GM18867 (cell line): ENCODE results near the gene GALNT13.

Source experiments
- ATAC-seq: cut with Tn5 transposase; IDR thresholded peaks from one replicate; pipeline ENCODE4 v1.9.1; 2021; ENCODE audit warnings: mild to moderate bottlenecking, moderate library complexity; ENCODE audit not compliant: unreplicated experiment

Gene GALNT13

DNA sequence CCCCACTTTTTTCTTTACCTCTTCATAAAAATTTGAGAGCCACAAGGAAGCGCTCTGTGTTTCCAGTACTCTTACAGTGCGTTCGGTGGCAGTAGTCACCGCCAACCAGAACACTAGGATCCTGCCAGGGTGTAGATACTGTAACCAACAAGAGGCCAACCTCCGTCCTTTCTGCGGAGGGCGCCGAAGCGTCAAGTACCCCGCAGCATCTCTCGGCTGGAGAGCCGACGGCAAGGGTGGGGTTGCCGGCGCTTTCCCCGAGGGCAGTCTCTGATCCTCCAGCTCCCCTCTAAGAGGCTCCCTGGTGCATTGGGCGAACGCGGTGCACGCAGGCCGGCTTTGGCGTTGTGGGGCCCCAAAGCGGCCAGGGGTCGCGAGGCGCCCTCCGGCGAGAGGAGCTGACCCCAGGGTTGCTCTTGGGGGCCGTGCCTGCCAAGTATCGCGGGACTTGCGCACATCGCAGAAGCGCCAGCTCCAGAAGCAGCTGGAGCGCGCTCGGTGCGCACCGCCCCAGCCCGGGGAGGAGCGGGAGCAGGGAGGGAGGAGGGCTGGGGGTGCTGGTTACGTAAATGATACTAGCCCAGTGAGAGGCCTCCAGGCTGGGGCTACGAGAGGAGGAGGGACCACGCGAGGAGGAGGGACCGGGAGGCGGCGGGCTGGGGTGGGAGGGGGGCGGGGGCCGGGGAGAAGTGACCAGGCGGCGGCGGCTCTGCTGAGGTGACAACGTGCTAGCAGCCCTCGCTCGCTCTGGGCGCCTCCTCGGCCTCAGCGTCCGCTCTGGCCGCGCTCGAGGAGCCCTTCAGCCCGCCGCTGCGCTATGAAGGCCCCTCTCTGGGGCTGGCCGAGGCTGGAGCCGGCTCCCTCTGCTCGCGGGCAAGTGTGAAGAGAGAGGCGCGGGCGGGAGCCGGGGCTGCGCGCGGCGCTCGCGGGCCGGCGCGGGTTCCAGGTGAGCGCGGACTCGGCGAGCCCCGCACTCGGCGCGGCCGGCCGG, at the start of gene GALNT13:
Gene GALNT13 (plus strand): TSS at position 692 of the 991 bp plus-strand sequence.
- no peak for ATAC-seq

DNA sequence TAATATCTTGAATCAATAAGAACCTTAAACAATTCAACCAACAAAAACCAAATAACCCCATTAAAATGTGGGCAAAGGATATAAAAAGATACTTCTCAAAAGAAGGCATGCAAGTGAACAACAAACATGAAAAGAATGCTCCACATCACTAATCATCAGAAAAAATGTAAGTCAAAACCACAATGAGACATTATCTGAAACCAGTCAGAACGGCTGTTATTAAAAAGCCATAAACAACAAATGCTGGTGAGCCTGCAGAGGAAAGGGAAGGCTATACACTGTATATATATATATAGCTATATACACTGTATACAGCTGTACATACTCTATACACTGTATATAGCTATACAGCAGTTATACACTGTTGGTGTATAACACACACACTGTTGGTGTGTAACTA, 47.8 kb upstream of the GALNT13 start:
- ATAC-seq, result no peak

DNA sequence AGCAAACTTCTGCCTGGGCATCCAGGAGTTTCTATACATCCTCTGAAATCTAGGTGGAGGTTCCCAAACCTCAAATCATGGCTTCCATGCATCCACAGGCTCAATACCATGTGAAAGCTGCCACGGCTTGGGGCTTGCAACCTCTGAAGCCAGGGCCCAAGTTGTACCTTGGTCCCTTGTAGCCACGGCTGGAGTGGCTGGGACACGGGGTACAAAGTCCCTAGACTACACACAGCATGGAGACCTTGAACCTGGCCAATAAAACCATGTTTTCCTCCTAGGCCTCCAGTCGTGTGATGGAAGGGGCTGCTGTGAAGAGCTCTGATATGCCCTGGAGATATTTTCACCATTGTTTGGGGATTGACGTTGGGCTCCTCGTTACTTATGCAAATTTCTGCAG, 43.4 kb upstream of the GALNT13 start:
- no peak for ATAC-seq

DNA sequence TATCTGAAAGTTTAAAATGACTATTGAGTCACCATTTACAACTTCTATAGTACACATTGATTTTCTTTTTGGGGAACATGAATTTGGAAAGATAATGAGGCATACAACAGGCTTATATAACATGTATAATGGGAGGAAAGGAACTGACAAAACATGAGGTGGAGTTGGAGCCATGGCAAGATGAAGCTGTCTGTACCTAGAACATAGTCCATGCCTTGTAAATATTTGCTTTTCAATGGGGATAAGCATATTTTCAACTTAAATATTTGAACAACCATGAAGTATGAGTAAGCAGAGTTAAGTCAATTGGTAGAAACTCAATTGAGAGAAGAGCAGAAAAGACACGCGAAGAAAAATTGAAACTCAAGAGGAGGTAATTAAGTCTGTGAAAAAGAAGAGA, 37.1 kb upstream of the GALNT13 start:
- no peak for ATAC-seq

DNA sequence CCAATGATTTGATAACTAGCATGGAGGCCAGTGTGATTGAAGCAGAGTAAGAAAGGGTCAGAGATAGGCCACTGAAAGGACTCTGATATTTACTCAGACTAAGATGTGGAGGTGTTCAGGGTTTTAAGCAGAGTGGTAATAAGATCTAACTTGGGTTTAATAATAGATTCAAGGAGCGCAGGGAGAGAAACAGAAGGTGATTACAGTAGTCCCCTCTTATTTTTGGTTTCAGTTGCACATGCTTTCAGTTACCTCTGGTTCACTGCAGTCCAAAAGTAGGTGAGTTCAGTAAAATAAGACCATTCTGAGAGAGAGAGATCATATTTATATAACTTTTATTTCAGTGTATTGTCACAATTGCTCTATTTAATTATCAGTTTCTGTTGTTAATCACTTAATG, 13.5 kb upstream of the GALNT13 start:
- no peak for ATAC-seq

DNA sequence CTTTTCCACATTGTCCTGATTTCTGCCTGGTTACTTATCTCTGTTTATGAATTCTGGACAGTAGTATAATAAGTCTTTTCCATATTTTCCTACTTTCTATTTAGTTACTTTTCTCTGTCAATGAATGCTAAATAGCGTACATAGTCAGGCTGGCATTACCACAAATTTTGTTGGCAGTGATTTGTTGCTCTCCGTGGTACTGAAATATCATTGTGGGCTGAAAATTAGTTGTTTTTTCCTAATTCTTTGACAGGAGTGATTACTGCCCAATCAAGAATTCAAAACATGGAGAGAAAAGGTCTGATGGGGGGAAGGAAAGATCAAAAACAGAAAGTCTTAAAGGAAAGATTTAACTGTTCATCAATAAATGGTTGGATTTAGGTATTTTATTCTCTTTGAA, 7.7 kb upstream of the GALNT13 start:
- ATAC-seq, result no peak

DNA sequence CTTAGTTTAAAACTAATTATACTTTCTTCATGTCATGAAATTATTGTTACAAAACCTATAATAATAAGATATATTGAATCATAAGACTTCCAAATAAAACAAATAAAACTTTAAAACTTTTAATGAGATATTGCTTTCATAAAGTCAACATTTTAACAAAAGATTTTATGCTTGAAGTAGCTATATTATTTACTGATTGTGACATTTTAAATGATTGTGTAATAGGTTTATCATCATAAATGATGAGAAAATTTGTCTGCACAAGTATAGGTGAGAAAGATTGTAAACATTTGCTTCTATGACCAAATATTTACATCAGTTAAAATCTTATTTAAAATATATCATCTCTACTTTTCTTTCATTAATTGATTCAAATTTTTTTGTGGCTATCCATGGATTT, 5.1 kb upstream of the GALNT13 start:
- no peak for ATAC-seq

DNA sequence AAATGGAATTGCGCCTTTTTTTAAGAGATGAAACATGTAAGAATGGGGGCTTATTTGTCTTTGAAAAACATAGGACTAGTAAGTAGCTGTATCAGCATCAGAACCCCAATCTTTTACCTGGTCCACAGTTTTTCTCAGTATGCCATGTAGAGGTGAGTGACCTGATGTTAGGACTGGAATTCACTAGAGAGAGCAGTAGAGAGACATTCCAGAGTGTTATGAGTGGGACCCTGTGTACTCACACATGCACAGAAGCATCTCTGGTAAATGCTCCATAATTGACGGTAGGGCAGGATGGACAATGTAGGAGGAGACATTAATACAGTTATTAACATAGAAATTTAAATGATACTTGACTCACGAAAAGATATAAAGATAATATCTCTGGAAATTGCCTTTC, 1.4 kb upstream of the GALNT13 start:
- no peak for ATAC-seq

DNA sequence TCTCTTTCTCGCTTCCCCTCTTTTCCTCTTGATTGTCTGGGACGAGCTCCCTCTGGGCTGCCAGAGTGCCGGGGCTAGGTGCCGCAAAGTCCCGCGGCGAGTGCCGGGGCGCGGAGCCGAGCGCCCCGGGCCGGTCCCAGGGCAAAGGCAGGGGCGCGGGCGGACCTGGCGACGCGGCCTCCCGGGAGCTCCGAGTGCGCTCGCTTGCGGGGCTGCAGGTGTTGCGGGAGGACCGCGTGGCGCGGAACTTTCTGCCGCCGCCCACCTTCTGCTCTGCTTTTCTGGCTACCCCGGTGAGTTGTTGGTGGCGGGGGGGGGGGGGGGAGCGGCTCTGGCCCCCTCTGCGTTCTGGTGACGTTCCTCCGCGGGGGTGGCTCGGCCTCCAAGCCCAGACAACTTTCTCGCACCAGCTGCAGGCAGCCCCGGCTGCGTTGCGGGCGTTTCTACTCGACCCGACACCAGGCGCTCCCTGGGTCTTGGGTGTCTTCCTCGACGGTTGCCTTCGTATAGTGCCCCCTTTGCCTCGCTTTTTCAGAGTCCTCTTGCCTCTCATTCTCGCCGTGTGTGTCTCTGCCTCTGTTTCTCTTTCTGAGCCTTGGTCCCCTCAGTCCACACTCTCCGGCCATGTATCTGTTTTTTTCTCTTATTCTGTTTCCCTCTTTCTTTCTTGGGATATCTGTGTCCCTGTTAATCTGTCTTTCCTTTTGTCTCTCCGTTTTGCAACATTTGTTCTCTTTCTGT, 759 bp downstream of the GALNT13 start:
- no peak for ATAC-seq

DNA sequence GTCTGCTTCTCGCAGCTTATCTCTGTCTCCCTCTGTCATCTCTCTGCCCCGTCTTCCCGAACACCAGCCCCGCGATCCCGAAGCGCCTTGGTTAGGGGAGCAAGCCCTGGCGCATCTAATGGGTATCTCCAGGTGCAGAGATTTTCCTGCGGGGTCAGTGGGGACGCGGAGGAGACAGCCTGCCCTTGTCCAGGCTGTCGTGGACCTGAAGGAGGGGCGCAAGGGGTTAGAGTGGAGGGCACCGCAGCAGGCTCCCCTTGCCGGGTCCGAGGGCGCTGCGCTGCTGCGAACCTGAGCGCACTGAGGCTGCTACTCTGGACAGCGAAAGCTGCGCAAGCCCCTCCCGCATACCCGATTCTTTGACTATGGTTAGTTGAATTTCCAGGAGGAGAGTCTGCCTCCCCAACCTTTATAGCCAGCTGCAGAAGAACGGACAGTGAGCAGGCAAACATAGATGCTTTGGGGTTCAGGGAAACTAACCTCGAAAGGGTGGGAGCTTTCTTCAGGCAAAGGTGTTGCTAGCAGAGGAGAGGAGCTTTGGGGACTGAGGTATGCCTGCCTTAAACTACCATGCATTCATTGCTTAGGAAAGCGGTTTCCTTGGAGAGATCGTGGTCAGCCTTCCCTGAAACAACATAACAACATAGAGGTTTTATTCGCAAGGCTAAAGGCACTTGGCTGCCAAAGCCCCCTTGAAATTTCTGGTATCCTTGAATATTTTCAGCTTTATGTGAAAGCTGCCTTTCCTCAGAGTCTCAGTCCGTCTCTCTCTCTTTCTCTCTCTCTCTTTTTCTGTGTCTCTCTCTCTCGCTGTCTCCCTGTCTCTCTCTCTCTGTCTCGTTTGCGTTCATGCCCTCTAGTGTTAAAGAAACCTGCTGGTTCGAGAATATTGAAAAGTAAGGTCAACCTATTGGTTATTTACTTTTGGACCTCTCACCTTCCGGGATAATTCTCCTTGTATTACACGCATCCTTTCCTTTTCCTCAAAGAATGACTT, 1.6 kb downstream of the GALNT13 start:
- no peak for ATAC-seq

DNA sequence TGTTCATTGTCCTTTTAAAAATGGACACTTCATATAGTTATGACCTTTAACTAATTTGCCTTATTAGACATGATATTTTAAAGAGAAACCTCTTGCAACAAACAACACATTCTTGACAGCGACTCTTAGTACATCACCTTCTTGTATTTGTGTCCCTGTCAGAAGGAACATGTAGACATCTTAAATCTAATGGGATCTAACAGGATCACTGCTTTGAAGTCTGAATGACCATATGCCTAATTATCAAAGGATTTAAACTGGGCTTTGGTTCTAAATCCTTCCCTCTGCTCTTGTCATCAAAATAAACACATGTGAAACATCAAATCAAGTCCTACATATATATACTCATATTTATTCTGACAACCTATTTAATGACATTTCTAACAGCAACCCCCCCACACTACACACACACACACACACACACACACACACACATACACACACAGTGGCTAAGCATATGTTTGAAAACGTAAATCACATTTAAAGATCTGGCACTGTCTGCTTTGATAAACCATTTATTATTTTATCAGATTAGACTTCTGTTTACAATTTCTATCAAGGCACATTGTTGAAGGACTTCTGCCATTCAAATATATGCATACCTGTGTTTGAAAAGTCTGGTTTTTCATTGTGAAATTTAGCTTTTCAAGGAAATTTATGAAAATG, 4.2 kb downstream of the GALNT13 start:
- no peak for ATAC-seq

DNA sequence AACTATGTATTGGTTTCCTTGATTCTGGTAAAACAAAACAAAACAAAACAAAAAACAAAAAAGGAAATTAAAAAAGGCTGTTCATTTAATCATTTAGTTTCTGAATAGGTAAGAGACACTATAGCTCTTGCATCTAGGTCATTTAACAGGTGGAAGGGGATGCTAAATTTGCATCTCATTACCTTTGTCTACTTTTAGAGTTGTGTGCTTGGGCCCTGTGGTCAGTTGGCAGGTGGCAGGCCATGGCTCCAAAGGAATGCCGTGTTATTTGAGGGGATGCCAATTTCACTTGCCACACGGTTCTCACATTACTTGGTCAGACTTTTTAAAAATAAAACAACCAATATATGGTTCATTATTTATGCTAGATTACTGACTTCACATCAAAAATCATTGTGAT, 9.2 kb downstream of the GALNT13 start:
- no peak for ATAC-seq

DNA sequence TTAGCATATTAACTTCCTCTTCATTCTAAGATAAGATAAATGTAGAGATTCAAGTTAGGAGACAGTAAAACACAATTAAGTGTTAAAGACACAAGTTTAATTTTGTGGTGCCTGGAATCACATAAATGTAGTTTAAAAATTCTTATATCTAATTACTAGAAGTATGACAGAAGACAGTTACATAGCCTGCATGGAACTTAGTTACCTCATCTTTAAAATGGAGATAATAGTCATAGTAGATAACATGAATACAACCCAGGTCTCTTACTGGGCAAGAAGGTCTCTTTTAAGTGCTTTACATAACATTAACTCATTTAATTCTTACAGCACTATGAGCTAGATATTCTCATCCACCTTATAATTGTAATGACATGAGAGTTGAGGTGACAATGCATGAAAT, 15.1 kb downstream of the GALNT13 start:
- no peak for ATAC-seq

DNA sequence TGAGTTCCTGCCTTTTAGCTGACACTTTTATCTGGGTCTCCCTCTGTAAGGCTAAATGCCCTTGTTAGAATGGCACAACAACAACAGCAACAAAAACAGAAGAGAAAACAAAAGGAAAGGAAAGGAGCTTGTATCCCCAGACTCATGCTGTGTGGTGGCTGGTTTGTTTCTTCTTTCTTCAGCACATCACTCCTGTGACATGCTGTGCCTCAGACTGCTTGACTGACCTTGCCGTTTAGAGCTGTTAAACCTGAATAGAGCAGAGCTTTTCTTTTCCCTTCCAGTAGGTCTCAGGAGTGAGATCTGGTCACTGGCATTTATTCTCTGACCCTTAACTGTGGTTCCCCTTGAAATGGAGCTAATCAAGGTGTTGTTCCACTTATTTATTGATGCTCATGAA, 18.9 kb downstream of the GALNT13 start:
- ATAC-seq, result no peak

DNA sequence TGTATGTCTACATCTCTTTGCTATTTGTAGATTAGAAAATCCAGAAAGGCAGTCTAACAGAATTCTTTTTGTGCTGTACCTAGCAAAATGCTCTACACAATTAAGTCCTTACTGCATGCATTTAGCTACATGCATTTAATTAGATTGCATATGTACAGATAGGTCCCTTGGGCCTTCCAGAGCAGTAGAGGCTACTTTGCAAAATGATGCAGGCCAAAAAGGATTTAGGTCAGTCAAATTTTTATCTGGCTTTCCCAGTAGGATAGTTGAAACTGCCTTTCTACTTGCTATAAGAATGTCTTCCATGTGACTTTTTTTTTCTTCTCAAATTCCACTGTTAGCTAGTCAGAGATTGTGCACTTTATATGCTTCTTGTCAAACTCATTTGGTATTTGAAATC, 19.3 kb downstream of the GALNT13 start:
- ATAC-seq, result no peak

DNA sequence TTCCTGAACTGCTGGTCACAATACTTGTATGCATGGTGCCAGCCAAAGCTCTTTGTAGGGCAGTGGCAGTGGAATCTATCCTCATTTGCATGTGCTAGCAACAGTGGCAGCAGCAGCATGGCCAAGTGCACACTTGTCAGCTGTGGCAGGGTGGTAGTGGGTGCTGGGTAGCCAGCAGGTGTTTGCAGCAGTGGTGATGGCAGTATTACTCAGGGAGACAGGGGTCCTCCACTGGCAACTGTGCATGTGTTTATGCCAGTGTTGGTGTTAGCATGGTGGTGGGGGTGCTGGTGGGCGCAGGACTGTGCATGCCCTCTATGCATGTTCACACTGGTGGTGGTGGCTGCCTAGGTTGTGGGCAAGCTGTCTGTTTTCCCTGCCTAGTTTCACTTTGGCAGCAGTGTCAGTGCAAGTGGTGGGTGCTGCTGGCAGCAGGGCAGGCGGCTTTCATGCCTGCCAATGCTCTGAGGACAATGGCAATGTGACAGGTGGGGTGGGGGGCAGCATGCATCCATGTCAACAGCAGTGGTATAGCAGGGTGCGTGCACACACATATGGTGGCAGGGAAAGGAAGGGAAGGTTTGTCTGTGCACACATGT, 41.2 kb downstream of the GALNT13 start:
- no peak for ATAC-seq

DNA sequence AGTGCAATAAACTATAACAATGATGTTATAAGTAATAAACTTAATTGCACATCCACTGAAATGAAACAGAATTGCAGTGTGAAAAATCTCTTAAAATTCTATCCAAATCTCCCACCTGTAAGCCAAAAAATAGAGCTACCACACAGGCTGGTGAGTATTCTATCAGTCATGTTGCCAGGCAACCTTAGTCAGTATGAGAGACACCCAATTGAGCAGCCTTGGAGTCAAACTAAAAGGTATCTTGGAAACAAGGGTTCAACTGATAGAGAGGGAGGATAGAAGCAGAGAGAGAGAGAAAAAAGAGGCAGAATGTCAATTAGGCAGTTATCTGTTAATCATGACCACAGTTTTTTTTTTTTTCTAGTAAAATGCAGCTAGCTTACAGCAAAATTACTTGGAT, 45.8 kb downstream of the GALNT13 start:
- ATAC-seq, result no peak

DNA sequence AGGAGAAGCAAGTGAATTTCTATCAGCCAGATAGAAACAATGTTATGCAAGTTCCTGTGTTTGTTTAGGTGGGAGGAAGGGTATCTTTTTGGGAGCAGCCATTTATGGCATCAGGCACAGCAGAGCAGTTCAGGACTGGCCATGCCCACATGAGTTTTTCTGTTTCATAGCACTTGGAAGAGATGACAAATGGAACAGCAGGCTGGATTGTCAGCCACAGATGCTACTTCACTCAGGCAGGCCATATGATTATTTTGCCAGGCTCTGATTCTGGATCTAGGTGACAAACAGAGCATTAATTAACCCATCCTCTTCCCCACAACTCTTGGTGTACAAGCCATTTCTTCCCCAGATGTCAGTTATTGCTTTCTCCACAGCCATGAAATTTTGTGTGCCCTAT, 63.8 kb downstream of the GALNT13 start:
- no peak for ATAC-seq

DNA sequence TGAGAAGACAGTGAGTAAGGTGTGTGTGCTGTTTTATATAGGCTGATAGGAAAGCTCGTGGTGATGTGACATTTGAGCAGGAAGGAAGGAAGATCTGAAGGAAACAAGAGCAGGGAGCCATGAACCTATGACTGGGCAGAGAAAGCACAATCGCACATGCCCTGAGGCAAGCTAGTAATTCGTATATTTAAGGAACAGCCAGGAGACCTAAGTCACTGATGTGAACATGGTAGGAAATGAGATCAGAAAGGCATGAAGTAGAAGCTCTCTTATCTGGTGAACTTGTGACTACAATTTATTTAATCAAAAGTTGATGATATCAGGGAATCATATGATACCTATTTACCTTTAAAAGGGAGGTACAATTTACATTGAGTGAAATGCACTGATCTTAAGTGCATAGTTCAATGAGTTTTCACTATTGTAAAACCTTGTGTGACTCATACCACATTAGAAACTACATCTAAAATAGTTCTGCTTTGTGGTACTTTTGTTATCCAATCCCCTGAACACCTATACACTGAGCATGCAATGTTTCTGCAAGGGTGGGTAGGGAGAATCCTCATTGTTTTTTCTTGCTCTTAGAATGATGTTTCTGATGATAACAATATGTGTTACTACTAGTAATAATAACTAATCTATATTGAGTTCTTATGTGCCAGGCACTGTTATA, 67.5 kb downstream of the GALNT13 start:
- no peak for ATAC-seq
